Heart left ventricle (tissue), 16 donors: ENCODE data around the gene IL31RA. TPM values are rescaled to one million over a fixed set of nuclear protein-coding genes. Genes with fewer than 3 reads are reported as not detected.

Experiments used
- ATAC-seq, 4 donors: fragments of 200-7000 bp; cut with Tn5 transposase; one replicate each; pipeline ENCODE4 v1.9.1; 2020 to 2022; ENCODE audit warnings: moderate library complexity in 4 of 4, mild to moderate bottlenecking in 3 of 4, moderate number of reproducible peaks in 1 of 4
- DNase-seq, 5 donors: peaks; one replicate each; pipeline ENCODE4 v3.0.0-alpha.2; 2020
- H3K27ac ChIP-seq, 12 donors: fragments of 200-600 bp; sonication (generic) in 4 of 12; one replicate each; pipeline versions ENCODE4 v1.5.0 to v1.8.0; 2016 to 2022; ENCODE audit warnings: mild to moderate bottlenecking in 2 of 12
- H3K27me3 ChIP-seq, 9 donors: fragments of 200-600 bp; sonication (generic) in 2 of 9; one replicate each; pipeline versions ENCODE4 v1.5.1 to v1.8.0; 2016 to 2022; ENCODE audit warnings: mild to moderate bottlenecking in 3 of 9
- H3K36me3 ChIP-seq, 9 donors: fragments of 200-600 bp; sonication (generic) in 2 of 9; one replicate each; pipeline versions ENCODE4 v1.5.0 to v1.8.0; 2018 to 2022; ENCODE audit warnings: mild to moderate bottlenecking in 2 of 9
- H3K4me1 ChIP-seq, 12 donors: fragments of 200-600 bp; sonication (generic) in 4 of 12; one replicate each; pipeline versions ENCODE4 v1.5.0 to v1.8.0; 2016 to 2022; ENCODE audit warnings: mild to moderate bottlenecking in 3 of 12
- H3K4me3 ChIP-seq, 12 donors: fragments of 200-600 bp; sonication (generic) in 4 of 12; one replicate each; pipeline versions ENCODE4 v1.5.0 to v1.8.0; 2017 to 2022; ENCODE audit warnings: mild to moderate bottlenecking in 9 of 12, moderate library complexity in 4 of 12
- H3K9me3 ChIP-seq, 12 donors: fragments of 200-600 bp; sonication (generic) in 4 of 12; one replicate each; pipeline versions ENCODE4 v1.5.0 to v1.8.0; 2016 to 2022; ENCODE audit warnings: mild to moderate bottlenecking in 1 of 12
- CTCF ChIP-seq, 12 donors: fragments of 200-600 bp; sonication (generic) in 4 of 12; IDR thresholded peaks; one replicate each; pipeline versions ENCODE4 v1.5.0 to v1.8.0; 2018 to 2022; ENCODE audit warnings: antibody characterized with exemption in 12 of 12, mild to moderate bottlenecking in 5 of 12
- POLR2A ChIP-seq, 2 donors: fragments of 450-650 bp; IDR thresholded peaks; one replicate each; pipeline ENCODE4 v1.6.1; 2017; ENCODE audit warnings: antibody characterized with exemption in 2 of 2, mild to moderate bottlenecking in 2 of 2, moderate library complexity in 2 of 2
- WGBS, 4 donors: extraction: QIAGEN DNeasy Blood & Tissue Kit in 2 of 4; methylation state at CpG; one replicate each; pipeline versions ENCODE4 v1.1.5 to v1.1.7; 2013 to 2018; 5-methylcytosine and 5-hydroxymethylcytosine counted together
- intact Hi-C, 10 donors: fragments of 100-400 bp; cut with DNase I; formaldehyde crosslinking; loops; one replicate each; pipeline versions ENCODE4 v1.11.1 to v1.14.2; 2022
- polyA plus RNA-seq, 2 donors: library from polyadenylated mRNA; stranded (reverse); fragments of 200-250 nt; gene quantifications; one replicate each; pipeline ENCODE4 v1.2.3, GENCODE V29; 2013
- total RNA-seq, 9 donors: library from RNA; depleted of rRNA in 2 of 9; stranded (reverse); fragments of >200 nt in 2 of 9; fragmentation: NEBNext Ultra II Directional in 3 of 9; extraction: Animal tissue kit (Norgen Biotek cat#: 25700) in 3 of 9; gene quantifications; one replicate each; pipeline versions ENCODE4 v1.1.0 to v1.2.4, GENCODE V29; 2016 to 2023
- donor health status: ischemic (EF 13 %, LVEDD 7.1; RV severe dilation, severe dysfunction).
- donor health status: healthy with polysubstance abuse.
- donor health status: DM: no; HTN: yes; CAD: no.
- donor health status: DM: no; HTN: no; CAD: no.
- donor health status: ischemic (EF 25% LVEDD 6.9; RV normal size, moderate dysfunction).
- donor health status: ischemic (EF 25% LVEDD 5.7; RV mildly dilated, moderate dysfunction).
- donor health status: healthy.
- donor health status: DM: yes; HTN: yes; CAD: no.
- donor health status: ischemic (EF 35%, LVEDD 5.7; RV mildly dilated, moderate dysfunction).
- donor health status: nonischemic (EF 11% LVEDD 7.7; RV severe dilation, severe dysfunction).
- donor health status: DM: yes; HTN: yes; CAD: no.
- donor health status: PGD.
- donor health status: ischemic (EF 29% LVEDD 5.4; RV normal size, mild dysfunction).
- donor health status: nonischemic (EF 23%, LVEDD 6.1; RV moderate dilation, normal function).

Gene IL31RA
- total and polyA plus RNA-seq, 11 donors = 0.12 to 2.2 (median 0.47) TPM; not detected in 5

DNA sequence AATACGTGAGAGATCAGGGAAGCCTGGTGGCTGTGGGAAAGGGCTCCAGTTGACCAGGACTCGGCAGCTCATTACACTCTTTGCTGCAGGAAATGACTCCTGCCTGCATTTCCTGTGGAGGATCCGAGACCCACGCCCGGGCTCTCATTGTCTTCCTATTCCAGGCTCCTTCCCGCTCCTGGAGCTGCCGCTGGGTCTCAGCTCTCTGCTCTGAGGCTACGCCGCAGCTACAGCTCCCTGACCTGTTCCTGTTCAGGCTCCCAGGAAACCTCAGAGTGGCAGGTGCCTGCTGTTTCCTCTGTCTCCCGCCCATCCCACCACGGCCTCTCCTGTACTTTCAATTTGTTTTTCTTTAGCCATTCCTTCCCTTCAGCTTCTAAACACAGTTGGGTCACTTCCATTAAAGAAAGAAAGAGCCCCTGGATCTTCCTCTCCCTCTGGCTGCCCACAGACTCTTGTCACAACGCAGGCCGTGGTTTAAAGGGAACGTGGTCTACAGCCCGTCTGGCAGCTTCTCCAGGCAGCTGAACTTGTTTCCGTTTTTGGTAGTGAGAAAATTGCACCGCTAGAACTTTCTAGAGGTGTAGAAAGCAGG lies 72.1 kb downstream of the IL31RA start:
- H3K36me3 ChIP-seq = no peaks in the 10 kb centered on the region
- H3K4me1 ChIP-seq = peaks cover 0 to 22% (median 0%) of the 10 kb centered on the region in 12 donors
- no peaks in the 10 kb centered on the region for H3K9me3 ChIP-seq
- 37 to 64% (median 41%) methylated on average over 17 of the region's 17 CpGs for WGBS, 4 donors
- intact Hi-C loops = no loop called here
- peak overlapping the region in 7 of 12 donors; percentile 3 to 78 (median 67) for H3K27ac ChIP-seq
- DNase-seq = peak in 4 of 5 donors; percentile 34 to 58 (median 38)
- peak in 3 of 4 donors; percentile 47 to 84 (median 50) for ATAC-seq
- TF ChIP-seq POLR2A (IDR thresholded peaks at IDR 0.05) = no peak
- no peak for TF ChIP-seq CTCF (IDR thresholded peaks at IDR 0.05)
- H3K27me3 ChIP-seq = no peaks in the 10 kb centered on the region
- peak overlapping the region in 11 of 12 donors; percentile 18 to 64 (median 51) for H3K4me3 ChIP-seq

- DNase-seq = no peak
- ATAC-seq = peak in 1 of 4 donors; percentile 24
- peaks cover 0 to 21% (median 0%) of the 10 kb centered on the region in 12 donors for H3K4me1 ChIP-seq
- no peaks in the 10 kb centered on the region for H3K36me3 ChIP-seq
- intact Hi-C loops = no loop called here
- peak overlapping the region in 8 of 12 donors; percentile 34 to 64 (median 54) for H3K4me3 ChIP-seq
- peak overlapping the region in 5 of 12 donors; percentile 66 to 78 (median 71) for H3K27ac ChIP-seq
- 86 to 91% (median 90%) methylated on average over 9 of the region's 9 CpGs for WGBS, 4 donors
- no peaks in the 10 kb centered on the region for H3K9me3 ChIP-seq
- TF ChIP-seq CTCF (IDR thresholded peaks at IDR 0.05) (no peak), POLR2A (IDR thresholded peaks at IDR 0.05) (no peak)
- H3K27me3 ChIP-seq = no peaks in the 10 kb centered on the region
These were observed 72.8 kb downstream of the IL31RA start for GRCh38 chr5:55923865-55924500.

DNA sequence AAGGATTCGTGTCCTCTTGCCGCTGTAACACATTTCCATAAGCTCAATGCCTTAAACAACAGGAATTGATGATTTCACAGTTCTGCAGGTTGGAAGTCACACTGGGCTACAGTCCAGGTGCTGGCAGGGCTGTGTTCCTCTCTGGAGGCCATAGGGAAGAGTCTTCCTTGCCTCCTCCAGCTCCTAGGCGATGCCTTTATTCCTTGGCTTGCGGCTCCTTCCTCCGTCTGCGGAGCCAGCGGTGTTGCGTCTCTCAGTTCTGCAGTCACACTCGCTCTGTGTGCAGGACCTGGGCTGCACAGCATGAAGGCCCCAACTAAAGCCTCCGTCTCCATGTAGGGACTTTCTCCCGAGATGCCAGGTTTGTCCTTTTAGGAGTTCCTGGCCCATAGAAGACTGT lies 73.6 kb downstream of the IL31RA start:
- intact Hi-C loops = no loop called here
- TF ChIP-seq POLR2A (IDR thresholded peaks at IDR 0.05) (no peak), CTCF (IDR thresholded peaks at IDR 0.05) (no peak)
- no peaks in the 10 kb centered on the region for H3K27me3 ChIP-seq
- no peaks in the 10 kb centered on the region for H3K9me3 ChIP-seq
- no peak overlapping the region for H3K4me3 ChIP-seq
- ATAC-seq (no peak), DNase-seq (no peak)
- 88 to 99% (median 94%) methylated on average over 11 of the region's 11 CpGs for WGBS, 4 donors
- no peak overlapping the region for H3K27ac ChIP-seq
- H3K4me1 ChIP-seq = peaks cover 0 to 15% (median 0%) of the 10 kb centered on the region in 12 donors
- H3K36me3 ChIP-seq = no peaks in the 10 kb centered on the region

- H3K36me3 ChIP-seq = no peaks in the 10 kb centered on the region
- no peaks in the 10 kb centered on the region for H3K27me3 ChIP-seq
- H3K27ac ChIP-seq = no peak overlapping the region
- no peaks in the 10 kb centered on the region for H3K9me3 ChIP-seq
- H3K4me1 ChIP-seq = peaks cover 0 to 15% (median 0%) of the 10 kb centered on the region in 12 donors
- ATAC-seq (no peak), DNase-seq (no peak)
- intact Hi-C loops = no loop called here
- TF ChIP-seq CTCF (IDR thresholded peaks at IDR 0.05) (no peak), POLR2A (IDR thresholded peaks at IDR 0.05) (no peak)
- WGBS, 4 donors = 88 to 97% (median 95%) methylated on average over 3 of the region's 3 CpGs
- no peak overlapping the region for H3K4me3 ChIP-seq
These were observed 74.0 kb downstream of the IL31RA start for GRCh38 chr5:55925181-55925580.
